ENCODE data around the gene MGMT. TPM values are rescaled to one million over a fixed set of nuclear protein-coding genes. Genes with fewer than 3 reads are reported as not detected.

MGMT gene
- total and polyA plus RNA-seq, 2 donors (not counting 1 experiment from before 2014, with no cell fraction given): 1.9 to 29.1 TPM

- H3K9ac ChIP-seq (ENCODE audit: insufficient read depth, low read length): no peak overlapping the region
- no peaks in the 10 kb centered on the region for H3K4me1 ChIP-seq (ENCODE audit: control insufficient read depth, extremely low read depth, insufficient read depth, low read length)
- H4K20me1 ChIP-seq (ENCODE audit: control insufficient read depth, extremely low read depth, insufficient read depth, low read length): no peaks in the 10 kb centered on the region
- no peak overlapping the region for H3K4me3 ChIP-seq (replicated peaks in 1 of 4; ENCODE audit: control extremely low read depth in 1 of 4, insufficient read depth in 1 of 4, low read depth in 3 of 4, low read length in 4 of 4)
- H3K27ac ChIP-seq (ENCODE audit: insufficient read depth, low read length): no peak overlapping the region
- H3K79me2 ChIP-seq (ENCODE audit: control insufficient read depth, insufficient read depth, low read length): no peaks in the 10 kb centered on the region
- H3K27me3 ChIP-seq (ENCODE audit: control insufficient read depth, insufficient read depth, low read length): no peaks in the 10 kb centered on the region
- TF ChIP-seq CTCF (conservative IDR thresholded peaks at IDR 0.05 in 1 of 2, IDR thresholded peaks at IDR 0.05 in 1 of 2; ENCODE audit: low read depth in 1 of 2, low read length in 2 of 2) (no peak), EZH2 (IDR thresholded peaks at IDR 0.05; ENCODE audit: low read length, missing control alignments) (no peak)
- no peak overlapping the region for H2AFZ ChIP-seq (ENCODE audit: low read length)
- DNase-seq (ENCODE audit: low read depth in 2 of 2): no peak
- no peaks in the 10 kb centered on the region for H3K9me3 ChIP-seq (ENCODE audit: control insufficient read depth, insufficient read depth, low read depth, low read length)
- H3K36me3 ChIP-seq (ENCODE audit: control insufficient read depth, insufficient read depth, low read length): no peaks in the 10 kb centered on the region
- H3K4me2 ChIP-seq (ENCODE audit: extremely low read depth, insufficient read depth, low read length): no peak overlapping the region
These were observed 226.3 kb downstream of the MGMT start for GRCh38 chr10:129693382-129693781.

GRCh38 chr10:129694184-129694583, 227.1 kb downstream of the MGMT start:
- Histone ChIP-seq H3K4me3 (replicated peaks in 1 of 4; ENCODE audit: control extremely low read depth in 1 of 4, insufficient read depth in 1 of 4, low read depth in 3 of 4, low read length in 4 of 4) (no peak overlapping the region), H3K27me3 (ENCODE audit: control insufficient read depth, insufficient read depth, low read length) (no peaks in the 10 kb centered on the region), H4K20me1 (ENCODE audit: control insufficient read depth, extremely low read depth, insufficient read depth, low read length) (no peaks in the 10 kb centered on the region), H3K4me2 (ENCODE audit: extremely low read depth, insufficient read depth, low read length) (no peak overlapping the region), H3K27ac (ENCODE audit: insufficient read depth, low read length) (no peak overlapping the region), H3K36me3 (ENCODE audit: control insufficient read depth, insufficient read depth, low read length) (no peaks in the 10 kb centered on the region), H3K9ac (ENCODE audit: insufficient read depth, low read length) (no peak overlapping the region), H3K9me3 (ENCODE audit: control insufficient read depth, insufficient read depth, low read depth, low read length) (no peaks in the 10 kb centered on the region), H3K4me1 (ENCODE audit: control insufficient read depth, extremely low read depth, insufficient read depth, low read length) (no peaks in the 10 kb centered on the region), H2AFZ (ENCODE audit: low read length) (no peak overlapping the region), H3K79me2 (ENCODE audit: control insufficient read depth, insufficient read depth, low read length) (no peaks in the 10 kb centered on the region)
- TF ChIP-seq EZH2 (IDR thresholded peaks at IDR 0.05; ENCODE audit: low read length, missing control alignments) (no peak), CTCF (conservative IDR thresholded peaks at IDR 0.05 in 1 of 2, IDR thresholded peaks at IDR 0.05 in 1 of 2; ENCODE audit: low read depth in 1 of 2, low read length in 2 of 2) (no peak)
- no peak for DNase-seq (ENCODE audit: low read depth in 2 of 2)

GRCh38 chr10:129694691-129695243, 227.7 kb downstream of the MGMT start:
- TF ChIP-seq EZH2 (IDR thresholded peaks at IDR 0.05; ENCODE audit: low read length, missing control alignments) (no peak), CTCF (conservative IDR thresholded peaks at IDR 0.05 in 1 of 2, IDR thresholded peaks at IDR 0.05 in 1 of 2; ENCODE audit: low read depth in 1 of 2, low read length in 2 of 2) (no peak)
- Histone ChIP-seq H3K27me3 (ENCODE audit: control insufficient read depth, insufficient read depth, low read length) (no peaks in the 10 kb centered on the region), H3K27ac (ENCODE audit: insufficient read depth, low read length) (no peak overlapping the region), H2AFZ (ENCODE audit: low read length) (no peak overlapping the region), H3K4me3 (replicated peaks in 1 of 4; ENCODE audit: control extremely low read depth in 1 of 4, insufficient read depth in 1 of 4, low read depth in 3 of 4, low read length in 4 of 4) (no peak overlapping the region), H3K9ac (ENCODE audit: insufficient read depth, low read length) (no peak overlapping the region), H3K4me2 (ENCODE audit: extremely low read depth, insufficient read depth, low read length) (no peak overlapping the region), H4K20me1 (ENCODE audit: control insufficient read depth, extremely low read depth, insufficient read depth, low read length) (no peaks in the 10 kb centered on the region), H3K4me1 (ENCODE audit: control insufficient read depth, extremely low read depth, insufficient read depth, low read length) (no peaks in the 10 kb centered on the region), H3K36me3 (ENCODE audit: control insufficient read depth, insufficient read depth, low read length) (no peaks in the 10 kb centered on the region), H3K9me3 (ENCODE audit: control insufficient read depth, insufficient read depth, low read depth, low read length) (no peaks in the 10 kb centered on the region), H3K79me2 (ENCODE audit: control insufficient read depth, insufficient read depth, low read length) (no peaks in the 10 kb centered on the region)
- peak in 1 of 2 donors; percentile 61 for DNase-seq (ENCODE audit: low read depth in 2 of 2)

Data from fibroblast of lung (primary cell).